GM19397 (cell line): Measurements from ENCODE around the gene TBC1D19.

Experiments used
- ATAC-seq: cut with Tn5 transposase; IDR thresholded peaks from one replicate; pipeline ENCODE4 v1.9.1; 2021; ENCODE audit warnings: mild to moderate bottlenecking, moderate library complexity; ENCODE audit not compliant: unreplicated experiment

Gene TBC1D19

GRCh38 chr4:26729027-26729426, 145.1 kb downstream of the TBC1D19 start:
- no peak for ATAC-seq

GRCh38 chr4:26729547-26729946, 145.7 kb downstream of the TBC1D19 start:
- ATAC-seq, result no peak

- ATAC-seq, result peak; percentile 78
These were observed 147.6 kb downstream of the TBC1D19 start for GRCh38 chr4:26731351-26732035.

GRCh38 chr4:26732356-26732755, 148.5 kb downstream of the TBC1D19 start:
- no peak for ATAC-seq

GRCh38 chr4:26736621-26737020, 152.7 kb downstream of the TBC1D19 start:
- ATAC-seq, result no peak

- no peak for ATAC-seq
These were observed 153.5 kb downstream of the TBC1D19 start for GRCh38 chr4:26737385-26737784.

GRCh38 chr4:26741491-26741871, 157.6 kb downstream of the TBC1D19 start:
- ATAC-seq, result no peak

- ATAC-seq, result peak; percentile 99
These were observed 162.9 kb downstream of the TBC1D19 start for GRCh38 chr4:26746802-26747213.

GRCh38 chr4:26748811-26749210, 164.9 kb downstream of the TBC1D19 start:
- no peak for ATAC-seq

GRCh38 chr4:26749867-26750266, 166.0 kb downstream of the TBC1D19 start:
- ATAC-seq, result no peak

- no peak for ATAC-seq
These were observed 167.1 kb downstream of the TBC1D19 start for GRCh38 chr4:26751004-26751403.

GRCh38 chr4:26751838-26752237, 168.0 kb downstream of the TBC1D19 start:
- peak; percentile 69 for ATAC-seq

- ATAC-seq, result no peak
These were observed 169.3 kb downstream of the TBC1D19 start for GRCh38 chr4:26753187-26753586.

- no peak for ATAC-seq
These were observed 169.7 kb downstream of the TBC1D19 start for GRCh38 chr4:26753617-26754016.

GRCh38 chr4:26757751-26758150, 173.9 kb downstream of the TBC1D19 start:
- ATAC-seq, result no peak

GRCh38 chr4:26758899-26759298, 175.0 kb downstream of the TBC1D19 start:
- no peak for ATAC-seq

- no peak for ATAC-seq
These were observed 178.8 kb downstream of the TBC1D19 start for GRCh38 chr4:26762650-26763049.

GRCh38 chr4:26763063-26763462, 179.2 kb downstream of the TBC1D19 start:
- no peak for ATAC-seq

- no peak for ATAC-seq
These were observed 179.8 kb downstream of the TBC1D19 start for GRCh38 chr4:26763648-26764047.

GRCh38 chr4:26764231-26764630, 180.3 kb downstream of the TBC1D19 start:
- no peak for ATAC-seq

GRCh38 chr4:26765515-26765914, 181.6 kb downstream of the TBC1D19 start:
- ATAC-seq, result no peak

- no peak for ATAC-seq
These were observed 182.3 kb downstream of the TBC1D19 start for GRCh38 chr4:26766141-26766540.
